Hindlimb muscle (tissue), 1 donor: ENCODE data around the gene ACTL10. TPM values are rescaled to one million over a fixed set of nuclear protein-coding genes. Genes with fewer than 3 reads are reported as not detected.
"Not testable (repeated sequence)": the region's sequence is repeated elsewhere in the genome, so short reads cannot be mapped to it uniquely, and the experiment has no call there.

ENCODE experiments used
- DNase-seq: peaks from one replicate; pipeline ENCODE4 v3.0.0-alpha.2; 2013
- polyA plus RNA-seq: library from polyadenylated mRNA; unstranded; fragments of 120-200 nt; gene quantifications from one replicate; pipeline ENCODE4 v1.2.1, GENCODE V29; 2013; ENCODE audit not compliant: insufficient read length

The ACTL10 gene
- polyA plus RNA-seq, 1 donor: 0.46 TPM

GRCh38 chr20:33697129-33697528 lies 30.4 kb downstream of the ACTL10 start:
- DNase-seq: peak; percentile 74

GRCh38 chr20:33698966-33699365 lies 32.2 kb downstream of the ACTL10 start:
- DNase-seq: not testable (repeated sequence)

GRCh38 chr20:33700696-33701441 lies 34.1 kb downstream of the ACTL10 start:
- DNase-seq: not testable (repeated sequence)

GRCh38 chr20:33701629-33702450 lies 35.1 kb downstream of the ACTL10 start:
- DNase-seq: no peak

GRCh38 chr20:33702861-33703260 lies 36.1 kb downstream of the ACTL10 start:
- no peak for DNase-seq

- no peak for DNase-seq
Observed at GRCh38 chr20:33703498-33704137, 36.9 kb downstream of the ACTL10 start.

GRCh38 chr20:33704197-33704924 lies 37.6 kb downstream of the ACTL10 start:
- no peak for DNase-seq

- no peak for DNase-seq
Observed at GRCh38 chr20:33707668-33708067, 40.9 kb downstream of the ACTL10 start.

- DNase-seq: no peak
Observed at GRCh38 chr20:33709398-33709797, 42.7 kb downstream of the ACTL10 start.

- no peak for DNase-seq
Observed at GRCh38 chr20:33709905-33710541, 43.3 kb downstream of the ACTL10 start.

GRCh38 chr20:33710681-33711445 lies 44.1 kb downstream of the ACTL10 start:
- no peak for DNase-seq

- DNase-seq: no peak
Observed at GRCh38 chr20:33711446-33711738, 44.6 kb downstream of the ACTL10 start.

GRCh38 chr20:33713865-33714367 lies 47.2 kb downstream of the ACTL10 start:
- no peak for DNase-seq

GRCh38 chr20:33716498-33716897 lies 49.8 kb downstream of the ACTL10 start:
- no peak for DNase-seq

Other genes starting within 250 kb of the ACTL10 start
- 36.6 TPM for gene SNTA1, start 223.2 kb upstream of the ACTL10 start, polyA plus RNA-seq
- 17.7 TPM for gene CBFA2T2, start 176.8 kb upstream of the ACTL10 start, polyA plus RNA-seq
- 0.12 TPM for gene C20orf144, start 4.6 kb upstream of the ACTL10 start, polyA plus RNA-seq
- 32.1 TPM for gene NECAB3, start 7.5 kb downstream of the ACTL10 start, polyA plus RNA-seq
- 10.2 TPM for gene E2F1, start 19.4 kb downstream of the ACTL10 start, polyA plus RNA-seq
- gene PXMP4, start 53.4 kb downstream of the ACTL10 start, polyA plus RNA-seq: 11.1 TPM
- gene ZNF341, start 65.1 kb downstream of the ACTL10 start, polyA plus RNA-seq: 3.6 TPM
- gene CHMP4B, start 144.4 kb downstream of the ACTL10 start, polyA plus RNA-seq: 69.6 TPM